Panc1 (cell line): ENCODE data around the gene RAB11FIP3.

Experiments used
- POLR2AphosphoS5 ChIP-seq: IDR thresholded peaks from 2 replicates; pipeline ENCODE4 v1.6.1; 2012; ENCODE audit warnings: mild to moderate bottlenecking, low read depth, low read length, moderate library complexity
- SIN3A ChIP-seq: IDR thresholded peaks from 2 replicates; pipeline ENCODE4 v1.6.1; 2012; ENCODE audit warnings: low read depth, mild to moderate bottlenecking, low read length, moderate library complexity, borderline replicate concordance; ENCODE audit not compliant: insufficient read depth
- TF ChIP-seq, protein P1 (sequence below): fragments of 450-650 bp; IDR thresholded peaks from 2 replicates; pipeline ENCODE4 v1.5.1; 2017; ENCODE audit warnings: mild to moderate bottlenecking

DNA sequence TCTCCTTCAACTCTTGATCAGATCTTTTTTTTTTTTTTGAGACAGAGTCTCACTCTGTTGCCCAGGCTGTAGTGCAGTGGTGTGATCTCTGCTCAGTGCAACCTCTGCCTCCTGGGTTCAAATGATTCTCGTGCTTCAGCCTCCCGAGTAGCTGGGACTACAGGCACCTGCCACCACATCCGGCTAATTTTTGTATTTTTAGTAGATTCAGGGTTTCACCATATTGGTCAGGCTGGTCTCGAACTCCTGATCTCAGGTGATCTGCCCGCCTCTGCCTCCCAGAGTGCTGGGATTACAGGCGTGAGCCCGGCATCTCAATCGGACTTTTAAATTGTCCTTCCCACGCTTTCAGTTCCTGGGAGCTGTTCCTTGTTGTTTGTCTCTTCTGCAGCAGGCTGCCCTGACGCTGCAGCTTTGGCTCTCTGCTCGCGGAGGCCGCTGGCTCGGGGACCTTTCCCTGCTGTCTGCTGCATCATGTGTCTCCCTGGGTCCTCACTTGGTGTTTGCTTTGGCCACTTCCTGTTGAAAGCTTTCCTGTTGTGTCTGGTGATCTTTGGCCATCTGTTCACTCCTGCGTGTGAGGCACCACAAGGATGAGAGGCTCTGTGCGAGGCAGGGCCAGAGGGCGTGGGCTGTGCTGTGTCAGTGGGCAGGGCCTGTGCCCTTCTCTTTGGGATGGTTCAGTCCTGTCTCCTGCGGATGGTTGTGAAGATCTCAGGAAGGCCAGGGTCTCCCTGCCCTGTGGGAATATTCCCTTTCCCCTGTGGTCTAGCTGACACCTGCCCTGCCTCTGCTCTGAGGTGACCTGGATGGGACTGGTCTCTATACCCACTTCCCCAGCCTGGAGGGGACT, 83.7 kb downstream of the RAB11FIP3 start:
- TF ChIP-seq, protein P1, sequence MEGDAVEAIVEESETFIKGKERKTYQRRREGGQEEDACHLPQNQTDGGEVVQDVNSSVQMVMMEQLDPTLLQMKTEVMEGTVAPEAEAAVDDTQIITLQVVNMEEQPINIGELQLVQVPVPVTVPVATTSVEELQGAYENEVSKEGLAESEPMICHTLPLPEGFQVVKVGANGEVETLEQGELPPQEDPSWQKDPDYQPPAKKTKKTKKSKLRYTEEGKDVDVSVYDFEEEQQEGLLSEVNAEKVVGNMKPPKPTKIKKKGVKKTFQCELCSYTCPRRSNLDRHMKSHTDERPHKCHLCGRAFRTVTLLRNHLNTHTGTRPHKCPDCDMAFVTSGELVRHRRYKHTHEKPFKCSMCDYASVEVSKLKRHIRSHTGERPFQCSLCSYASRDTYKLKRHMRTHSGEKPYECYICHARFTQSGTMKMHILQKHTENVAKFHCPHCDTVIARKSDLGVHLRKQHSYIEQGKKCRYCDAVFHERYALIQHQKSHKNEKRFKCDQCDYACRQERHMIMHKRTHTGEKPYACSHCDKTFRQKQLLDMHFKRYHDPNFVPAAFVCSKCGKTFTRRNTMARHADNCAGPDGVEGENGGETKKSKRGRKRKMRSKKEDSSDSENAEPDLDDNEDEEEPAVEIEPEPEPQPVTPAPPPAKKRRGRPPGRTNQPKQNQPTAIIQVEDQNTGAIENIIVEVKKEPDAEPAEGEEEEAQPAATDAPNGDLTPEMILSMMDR, result no peak
- no peak for TF ChIP-seq POLR2AphosphoS5
- no peak for TF ChIP-seq SIN3A
